DMS153 (cell line): ENCODE results near the gene GALNT6.
"Not testable (repeated sequence)": the region's sequence is repeated elsewhere in the genome, so short reads cannot be mapped to it uniquely, and the experiment has no call there.

Experiments used
- DNase-seq: peaks from one replicate; lab custom pipeline; 2025; lab: John Stamatoyannopoulos, UW

The GALNT6 gene

GRCh38 chr12:51358496-51358895 is 32.7 kb downstream of the GALNT6 start:
- DNase-seq, result no peak

GRCh38 chr12:51357374-51358047 is 33.7 kb downstream of the GALNT6 start:
- no peak for DNase-seq

- DNase-seq, result peak; percentile 11
Observed at GRCh38 chr12:51351913-51352532, 39.2 kb downstream of the GALNT6 start.

- no peak for DNase-seq
Observed at GRCh38 chr12:51349026-51349425, 42.2 kb downstream of the GALNT6 start.

GRCh38 chr12:51348116-51348515 is 43.1 kb downstream of the GALNT6 start:
- no peak for DNase-seq

GRCh38 chr12:51346581-51346980 is 44.6 kb downstream of the GALNT6 start, which contains the start of gene CELA1:
TSS of gene CELA1 (minus strand) at chr12:51346679. CDS start at chr12:51346638, 41 bp downstream.
- DNase-seq, result no peak

GRCh38 chr12:51345681-51346080 is 45.5 kb downstream of the GALNT6 start:
- DNase-seq, result no peak

GRCh38 chr12:51343201-51343600 is 48.0 kb downstream of the GALNT6 start:
- no peak for DNase-seq

GRCh38 chr12:51342416-51342815 is 48.8 kb downstream of the GALNT6 start:
- no peak for DNase-seq

- DNase-seq, result peak; percentile 44
Observed at GRCh38 chr12:51341251-51342007, 49.8 kb downstream of the GALNT6 start.

GRCh38 chr12:51339750-51340149 is 51.5 kb downstream of the GALNT6 start:
- DNase-seq, result no peak

GRCh38 chr12:51337336-51337735 is 53.9 kb downstream of the GALNT6 start:
- not testable (repeated sequence) for DNase-seq

GRCh38 chr12:51335931-51336330 is 55.3 kb downstream of the GALNT6 start:
- DNase-seq, result no peak

- DNase-seq, result no peak
Observed at GRCh38 chr12:51334764-51335163, 56.4 kb downstream of the GALNT6 start.

- no peak for DNase-seq
Observed at GRCh38 chr12:51333536-51333935, 57.7 kb downstream of the GALNT6 start.

- no peak for DNase-seq
Observed at GRCh38 chr12:51330186-51330585, 61.0 kb downstream of the GALNT6 start.

- DNase-seq, result no peak
Observed at GRCh38 chr12:51329742-51330141, 61.5 kb downstream of the GALNT6 start.

- no peak for DNase-seq
Observed at GRCh38 chr12:51328587-51328986, 62.6 kb downstream of the GALNT6 start.

- DNase-seq, result no peak
Observed at GRCh38 chr12:51326698-51327439, 64.3 kb downstream of the GALNT6 start.

- DNase-seq, result no peak
Observed at GRCh38 chr12:51324953-51325352, 66.3 kb downstream of the GALNT6 start.

GRCh38 chr12:51323966-51324895 is 67.0 kb downstream of the GALNT6 start, which contains the start of gene BIN2:
TSS of gene BIN2 (minus strand) at chr12:51324174. CDS start at chr12:51324102, 72 bp downstream.
- DNase-seq, result no peak
